Measurements from ENCODE around the gene LTK.
"Not testable (repeated sequence)": the region's sequence is repeated elsewhere in the genome, so short reads cannot be mapped to it uniquely, and the experiment has no call there.

Gene LTK

DNA sequence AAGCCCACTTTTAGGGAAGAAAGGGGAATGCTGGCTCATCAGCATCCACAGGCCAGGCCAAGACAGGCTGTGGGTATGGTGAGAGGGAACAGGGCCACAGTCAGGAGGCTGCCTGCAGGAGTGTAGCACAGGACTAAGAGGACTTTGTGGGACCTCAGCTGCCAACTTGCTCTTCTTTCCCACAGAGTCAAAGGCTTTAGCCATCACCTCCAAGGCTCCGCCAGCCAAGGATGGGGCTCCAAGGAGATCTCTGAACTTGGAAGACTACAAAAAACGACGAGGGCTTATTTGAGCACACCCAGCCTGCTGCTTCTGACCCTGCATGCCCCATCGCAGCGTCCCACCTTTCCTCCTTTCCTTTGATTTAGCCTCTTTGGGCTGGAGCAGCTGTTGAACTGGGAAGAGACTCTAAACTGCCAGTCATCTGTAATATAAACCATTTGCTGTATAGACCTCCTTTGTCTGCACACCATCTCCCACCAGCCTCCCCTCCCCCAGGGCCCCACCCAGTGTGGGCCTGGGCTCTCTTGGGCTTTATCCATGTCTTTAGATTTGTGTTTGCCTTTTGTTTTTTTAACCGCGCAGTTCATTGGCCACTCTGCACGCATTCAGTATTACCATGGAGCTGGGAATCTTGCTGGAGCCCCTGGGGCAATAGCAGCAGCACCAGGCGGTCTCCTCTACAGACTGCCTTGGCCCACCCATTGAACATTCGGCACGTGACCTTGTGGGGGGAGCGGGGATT is 33.1 kb downstream of the LTK start:
- H3K4me3 ChIP-seq (ENCODE audit: low read depth, low read length) = no peak overlapping the region
- TF ChIP-seq, protein P1, sequence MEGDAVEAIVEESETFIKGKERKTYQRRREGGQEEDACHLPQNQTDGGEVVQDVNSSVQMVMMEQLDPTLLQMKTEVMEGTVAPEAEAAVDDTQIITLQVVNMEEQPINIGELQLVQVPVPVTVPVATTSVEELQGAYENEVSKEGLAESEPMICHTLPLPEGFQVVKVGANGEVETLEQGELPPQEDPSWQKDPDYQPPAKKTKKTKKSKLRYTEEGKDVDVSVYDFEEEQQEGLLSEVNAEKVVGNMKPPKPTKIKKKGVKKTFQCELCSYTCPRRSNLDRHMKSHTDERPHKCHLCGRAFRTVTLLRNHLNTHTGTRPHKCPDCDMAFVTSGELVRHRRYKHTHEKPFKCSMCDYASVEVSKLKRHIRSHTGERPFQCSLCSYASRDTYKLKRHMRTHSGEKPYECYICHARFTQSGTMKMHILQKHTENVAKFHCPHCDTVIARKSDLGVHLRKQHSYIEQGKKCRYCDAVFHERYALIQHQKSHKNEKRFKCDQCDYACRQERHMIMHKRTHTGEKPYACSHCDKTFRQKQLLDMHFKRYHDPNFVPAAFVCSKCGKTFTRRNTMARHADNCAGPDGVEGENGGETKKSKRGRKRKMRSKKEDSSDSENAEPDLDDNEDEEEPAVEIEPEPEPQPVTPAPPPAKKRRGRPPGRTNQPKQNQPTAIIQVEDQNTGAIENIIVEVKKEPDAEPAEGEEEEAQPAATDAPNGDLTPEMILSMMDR (IDR thresholded peaks at IDR 0.05; ENCODE audit: low read depth, low read length, missing control alignments) = no peak

DNA sequence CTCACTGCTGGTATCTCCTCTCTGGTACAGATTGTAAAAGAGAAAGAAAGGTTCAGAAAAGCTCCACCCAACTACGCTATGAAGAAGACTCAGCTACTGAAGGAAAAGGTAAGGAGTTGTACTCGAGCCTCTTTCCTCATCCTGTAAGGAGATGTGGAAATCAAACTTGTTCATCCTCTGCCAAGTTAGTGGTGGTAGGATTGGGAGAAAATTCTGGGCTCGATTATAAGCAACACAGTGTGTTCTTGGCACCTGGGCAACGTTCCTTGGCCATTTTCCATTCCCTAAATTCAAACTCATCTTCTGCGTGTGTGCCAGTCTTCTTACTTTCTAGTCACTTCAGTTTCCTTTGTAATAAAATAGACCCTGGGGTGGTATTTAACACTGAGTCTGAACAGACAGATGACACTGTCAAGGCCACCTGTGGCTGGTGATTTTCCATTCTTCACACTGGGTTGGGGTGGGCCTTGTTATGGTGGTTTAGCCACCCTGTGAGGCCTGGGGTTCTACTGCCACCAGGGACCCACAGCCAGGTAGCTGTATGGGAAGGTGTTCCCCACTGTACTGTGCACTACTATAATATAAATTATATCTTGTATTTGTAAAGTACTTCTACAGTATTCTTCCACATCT is 37.1 kb downstream of the LTK start:
- DNase-seq (ENCODE audit: low read depth) = no peak
- H3K4me3 ChIP-seq (ENCODE audit: low read depth, low read length) = no peak overlapping the region
- TF ChIP-seq, protein P1 (IDR thresholded peaks at IDR 0.05; ENCODE audit: low read depth, low read length, missing control alignments) = no peak

More for the DNA sequence above, 33.1 kb downstream of the LTK start:
- DNase-seq (ENCODE audit: low read depth) = no peak

DNA sequence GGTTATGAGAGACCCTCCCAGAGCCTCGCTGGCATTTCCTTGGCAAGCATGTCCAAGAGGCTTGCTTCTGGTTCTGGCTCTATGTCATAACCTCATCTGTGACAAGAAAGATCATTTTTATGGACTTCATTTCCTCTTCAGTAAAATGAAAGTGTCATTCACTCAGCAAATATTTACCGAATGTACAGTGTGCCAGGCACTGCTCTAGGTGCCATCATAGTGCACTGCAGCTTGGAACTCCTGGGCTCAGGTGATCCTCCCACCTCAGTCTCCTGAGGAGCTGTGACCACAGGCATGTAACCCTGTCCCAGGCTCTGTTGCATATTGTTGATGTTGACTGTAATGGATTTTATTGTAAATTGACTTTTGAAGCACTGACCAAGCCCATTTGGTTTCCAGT is 38.7 kb downstream of the LTK start:
- TF ChIP-seq, protein P1 (IDR thresholded peaks at IDR 0.05; ENCODE audit: low read depth, low read length, missing control alignments) = no peak
- no peak overlapping the region for H3K4me3 ChIP-seq (ENCODE audit: low read depth, low read length)
- DNase-seq (ENCODE audit: low read depth) = no peak

DNA sequence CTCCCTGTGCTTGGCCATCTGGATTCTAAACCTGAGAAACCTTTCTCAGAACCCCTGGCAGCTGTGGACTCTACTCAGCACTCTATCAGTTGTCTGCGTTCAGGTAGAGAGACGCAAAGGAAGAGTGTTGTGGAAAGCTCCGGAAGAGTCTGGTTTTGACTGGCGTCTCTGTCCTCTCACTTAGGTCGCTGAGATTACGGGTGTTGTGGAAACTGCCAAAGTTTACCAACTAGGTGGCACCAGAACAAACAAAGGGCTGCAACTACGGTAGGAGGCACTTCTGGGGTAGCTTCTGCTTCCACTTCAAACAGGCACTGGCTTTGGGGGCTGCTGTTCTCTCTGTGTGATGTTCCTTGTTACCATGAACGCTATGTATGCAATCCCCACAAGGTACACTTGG is 39.2 kb downstream of the LTK start:
- TF ChIP-seq, protein P1 (IDR thresholded peaks at IDR 0.05; ENCODE audit: low read depth, low read length, missing control alignments) = no peak
- DNase-seq (ENCODE audit: low read depth) = no peak
- no peak overlapping the region for H3K4me3 ChIP-seq (ENCODE audit: low read depth, low read length)

DNA sequence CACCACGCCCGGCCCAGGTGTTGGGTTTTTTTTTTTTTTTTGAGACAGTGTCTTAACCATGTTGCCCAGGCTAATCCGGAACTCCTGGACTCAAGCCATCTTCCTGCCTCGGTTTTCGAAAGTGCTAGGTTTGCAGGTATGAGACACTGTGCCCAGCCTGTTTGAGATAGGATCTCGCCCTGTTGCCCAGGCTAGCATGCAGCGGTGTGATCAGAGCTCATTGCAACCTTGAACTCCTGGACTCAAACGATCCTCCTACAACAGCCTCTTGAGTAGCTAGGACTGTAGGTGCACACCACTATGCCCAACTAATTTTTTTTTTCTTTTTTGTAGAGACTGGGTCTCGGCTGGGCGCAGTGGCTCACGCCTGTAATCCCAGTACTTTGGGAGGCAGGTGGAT is 40.2 kb downstream of the LTK start:
- TF ChIP-seq, protein P1 (IDR thresholded peaks at IDR 0.05; ENCODE audit: low read depth, low read length, missing control alignments) = no peak
- no peak for DNase-seq (ENCODE audit: low read depth)
- no peak overlapping the region for H3K4me3 ChIP-seq (ENCODE audit: low read depth, low read length)

DNA sequence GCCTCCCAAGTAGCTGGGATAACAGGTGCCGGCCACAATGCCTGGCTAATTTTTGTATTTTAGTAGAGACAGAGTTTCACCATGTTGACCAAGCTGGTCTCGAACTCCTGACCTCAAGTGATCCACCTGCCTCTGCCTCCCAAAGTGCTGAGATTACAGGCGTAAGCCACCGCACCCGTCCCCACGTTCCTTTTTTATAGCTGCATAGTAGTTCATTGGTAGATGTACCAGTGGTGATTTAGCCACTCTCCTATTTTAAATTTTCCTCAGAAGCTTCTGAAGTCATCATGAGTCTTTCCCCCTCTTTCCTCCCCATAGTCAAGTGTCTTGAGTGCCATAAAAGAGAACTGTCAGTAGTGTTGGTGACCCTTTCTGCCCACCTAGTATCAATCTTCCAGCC is 44.0 kb downstream of the LTK start:
- not testable (repeated sequence) for H3K4me3 ChIP-seq (ENCODE audit: low read depth, low read length); DNase-seq (ENCODE audit: low read depth)

DNA sequence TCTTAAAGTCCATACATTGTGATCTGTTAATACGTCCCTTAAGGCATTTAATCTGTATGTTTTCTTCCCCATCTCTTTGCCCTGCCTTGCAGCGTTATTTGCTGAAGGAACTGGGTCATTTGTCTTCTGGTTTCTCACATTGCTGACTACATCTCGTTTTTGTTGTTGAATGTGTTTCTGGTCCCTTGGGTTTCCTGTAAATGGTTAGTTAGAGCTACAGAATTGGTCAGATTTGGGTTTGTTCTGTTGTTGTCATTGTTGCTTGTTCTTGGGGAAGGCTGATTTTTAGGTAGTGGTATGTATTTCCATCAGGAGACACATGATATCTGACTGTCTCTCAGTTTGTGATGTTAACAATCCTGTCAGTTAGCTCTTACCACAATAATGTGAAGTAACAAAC is 46.9 kb downstream of the LTK start:
- DNase-seq (ENCODE audit: low read depth) = no peak
- no peak overlapping the region for H3K4me3 ChIP-seq (ENCODE audit: low read depth, low read length)
- TF ChIP-seq, protein P1 (IDR thresholded peaks at IDR 0.05; ENCODE audit: low read depth, low read length, missing control alignments) = no peak

Data from GM12864 (cell line).